Measurements from ENCODE around the gene WLS. TPM values are rescaled to one million over a fixed set of nuclear protein-coding genes. Genes with fewer than 3 reads are reported as not detected.

Gene WLS
- total and polyA plus RNA-seq, 2 experiments from 2014 or later, result 0.87 to 1.2 TPM

DNA sequence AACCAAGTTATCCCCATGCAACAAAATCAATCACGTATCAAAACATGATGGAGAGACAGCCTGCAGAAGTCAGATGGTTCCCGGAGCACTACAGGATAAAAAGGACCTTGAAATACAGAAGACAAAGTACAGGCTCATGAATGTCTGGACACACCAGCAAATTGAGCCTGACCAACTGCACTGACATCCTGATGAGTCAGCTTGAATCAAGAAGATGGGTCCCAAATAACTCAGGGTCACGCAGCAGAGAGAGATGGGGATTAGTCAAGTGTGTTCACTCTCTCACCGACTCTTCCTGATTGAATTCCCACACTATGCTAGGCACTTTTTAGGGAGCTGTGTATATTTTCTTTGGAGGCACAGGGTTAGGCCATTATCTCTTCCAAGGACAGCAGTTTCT, 110.8 kb downstream of the WLS start:
- Mint-ChIP-seq H3K27ac (no peak overlapping the region), H3K27me3 (ENCODE audit: insufficient read depth, low read depth, poor library complexity) (no peaks in the 10 kb centered on the region), H3K9me3 (no peaks in the 10 kb centered on the region), H3K4me1 (no peaks in the 10 kb centered on the region), H3K4me3 (no peak overlapping the region), H3K36me3 (ENCODE audit: low read depth) (no peaks in the 10 kb centered on the region)
- no peak for DNase-seq (ENCODE audit: low spot score)
- Histone ChIP-seq H3K27ac (ENCODE audit: low read depth) (no peak overlapping the region), H3K36me3 (ENCODE audit: insufficient read depth) (no peaks in the 10 kb centered on the region), H2AFZ (no peak overlapping the region), H3K4me1 (ENCODE audit: insufficient read depth) (no peaks in the 10 kb centered on the region), H3K79me2 (replicated peaks; ENCODE audit: insufficient read depth) (no peaks in the 10 kb centered on the region), H3K4me3 (no peak overlapping the region), H4K20me1 (replicated peaks; ENCODE audit: insufficient read depth) (no peaks in the 10 kb centered on the region), H3F3A (replicated peaks; ENCODE audit: low read depth) (no peaks in the 10 kb centered on the region), H3K27me3 (ENCODE audit: insufficient read depth) (no peaks in the 10 kb centered on the region), H3K4me2 (no peak overlapping the region), H3K9me2 (ENCODE audit: insufficient read depth) (0 out of 2 replicates have a peak, but pooled peaks cover 7% of the 10 kb centered on the region)
- ATAC-seq, result no peak
- TF ChIP-seq STAT1 (IDR thresholded peaks at IDR 0.05; ENCODE audit: unreplicated experiment), result no peak
- no peak for TF ChIP-seq EZH2 (IDR thresholded peaks at IDR 0.05; ENCODE audit: low read depth, unreplicated experiment)
- TF ChIP-seq EZH2phosphoT487 (IDR thresholded peaks at IDR 0.05; ENCODE audit: unreplicated experiment), result no peak
- TF ChIP-seq ZNF331 (CRISPR knock-in tag; IDR thresholded peaks at IDR 0.05; ENCODE audit: low read depth), result no peak
- TF ChIP-seq CREB1 (CRISPR knock-in tag; IDR thresholded peaks at IDR 0.05; ENCODE audit: low read depth), result no peak
- TF ChIP-seq, protein P1, sequence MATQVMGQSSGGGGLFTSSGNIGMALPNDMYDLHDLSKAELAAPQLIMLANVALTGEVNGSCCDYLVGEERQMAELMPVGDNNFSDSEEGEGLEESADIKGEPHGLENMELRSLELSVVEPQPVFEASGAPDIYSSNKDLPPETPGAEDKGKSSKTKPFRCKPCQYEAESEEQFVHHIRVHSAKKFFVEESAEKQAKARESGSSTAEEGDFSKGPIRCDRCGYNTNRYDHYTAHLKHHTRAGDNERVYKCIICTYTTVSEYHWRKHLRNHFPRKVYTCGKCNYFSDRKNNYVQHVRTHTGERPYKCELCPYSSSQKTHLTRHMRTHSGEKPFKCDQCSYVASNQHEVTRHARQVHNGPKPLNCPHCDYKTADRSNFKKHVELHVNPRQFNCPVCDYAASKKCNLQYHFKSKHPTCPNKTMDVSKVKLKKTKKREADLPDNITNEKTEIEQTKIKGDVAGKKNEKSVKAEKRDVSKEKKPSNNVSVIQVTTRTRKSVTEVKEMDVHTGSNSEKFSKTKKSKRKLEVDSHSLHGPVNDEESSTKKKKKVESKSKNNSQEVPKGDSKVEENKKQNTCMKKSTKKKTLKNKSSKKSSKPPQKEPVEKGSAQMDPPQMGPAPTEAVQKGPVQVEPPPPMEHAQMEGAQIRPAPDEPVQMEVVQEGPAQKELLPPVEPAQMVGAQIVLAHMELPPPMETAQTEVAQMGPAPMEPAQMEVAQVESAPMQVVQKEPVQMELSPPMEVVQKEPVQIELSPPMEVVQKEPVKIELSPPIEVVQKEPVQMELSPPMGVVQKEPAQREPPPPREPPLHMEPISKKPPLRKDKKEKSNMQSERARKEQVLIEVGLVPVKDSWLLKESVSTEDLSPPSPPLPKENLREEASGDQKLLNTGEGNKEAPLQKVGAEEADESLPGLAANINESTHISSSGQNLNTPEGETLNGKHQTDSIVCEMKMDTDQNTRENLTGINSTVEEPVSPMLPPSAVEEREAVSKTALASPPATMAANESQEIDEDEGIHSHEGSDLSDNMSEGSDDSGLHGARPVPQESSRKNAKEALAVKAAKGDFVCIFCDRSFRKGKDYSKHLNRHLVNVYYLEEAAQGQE (IDR thresholded peaks at IDR 0.05; ENCODE audit: unreplicated experiment), result no peak
- no peak for TF ChIP-seq POLR2AphosphoS5 (IDR thresholded peaks at IDR 0.05; ENCODE audit: low read depth)
- no peak for TF ChIP-seq JUNB (IDR thresholded peaks at IDR 0.05; ENCODE audit: unreplicated experiment)

DNA sequence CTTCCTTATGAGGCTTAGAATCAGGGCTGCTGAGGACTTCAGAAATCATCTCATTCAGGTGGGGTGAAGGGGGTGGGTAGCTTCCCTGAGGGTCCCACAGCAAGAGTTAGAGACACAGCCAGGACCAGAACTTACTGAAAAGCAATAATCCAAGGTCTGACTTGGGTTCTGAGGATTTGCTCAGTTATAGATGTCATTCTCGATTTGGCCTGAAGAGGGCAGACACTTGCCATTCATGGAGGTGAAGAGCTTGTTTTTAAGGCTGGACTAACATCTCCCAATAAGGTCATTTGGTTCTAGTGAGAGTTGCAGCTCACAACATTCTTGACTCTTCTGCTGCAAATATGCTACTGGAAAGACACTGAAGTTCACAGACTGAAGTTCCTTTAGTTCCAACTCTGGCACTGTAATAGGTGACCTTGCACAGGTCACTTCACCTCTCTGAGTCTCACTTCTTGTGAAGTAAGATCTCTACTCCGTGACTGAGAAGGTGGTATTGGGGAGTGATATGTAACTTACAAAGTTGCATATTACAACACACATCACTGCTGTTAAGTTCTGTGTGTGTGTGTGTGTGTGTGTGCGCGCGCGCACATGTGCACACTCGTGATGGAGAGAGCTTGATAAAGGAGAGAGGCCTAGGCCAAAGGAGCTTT, 112.1 kb downstream of the WLS start:
- H3K27me3 Mint-ChIP-seq (ENCODE audit: insufficient read depth, low read depth, poor library complexity), result no peaks in the 10 kb centered on the region

More for the DNA sequence above, 112.1 kb downstream of the WLS start:
- no peak overlapping the region for H3K4me3 Mint-ChIP-seq
- Histone ChIP-seq H3K27ac (ENCODE audit: low read depth) (no peak overlapping the region), H3K79me2 (replicated peaks; ENCODE audit: insufficient read depth) (no peaks in the 10 kb centered on the region), H3K4me1 (ENCODE audit: insufficient read depth) (no peaks in the 10 kb centered on the region), H3K4me2 (no peak overlapping the region), H2AFZ (no peak overlapping the region), H3K4me3 (no peak overlapping the region), H3F3A (replicated peaks; ENCODE audit: low read depth) (no peaks in the 10 kb centered on the region), H4K20me1 (replicated peaks; ENCODE audit: insufficient read depth) (no peaks in the 10 kb centered on the region), H3K27me3 (ENCODE audit: insufficient read depth) (no peaks in the 10 kb centered on the region), H3K9me2 (ENCODE audit: insufficient read depth) (0 out of 2 replicates have a peak, but pooled peaks cover 7% of the 10 kb centered on the region), H3K36me3 (ENCODE audit: insufficient read depth) (no peaks in the 10 kb centered on the region)
- TF ChIP-seq, protein P2, sequence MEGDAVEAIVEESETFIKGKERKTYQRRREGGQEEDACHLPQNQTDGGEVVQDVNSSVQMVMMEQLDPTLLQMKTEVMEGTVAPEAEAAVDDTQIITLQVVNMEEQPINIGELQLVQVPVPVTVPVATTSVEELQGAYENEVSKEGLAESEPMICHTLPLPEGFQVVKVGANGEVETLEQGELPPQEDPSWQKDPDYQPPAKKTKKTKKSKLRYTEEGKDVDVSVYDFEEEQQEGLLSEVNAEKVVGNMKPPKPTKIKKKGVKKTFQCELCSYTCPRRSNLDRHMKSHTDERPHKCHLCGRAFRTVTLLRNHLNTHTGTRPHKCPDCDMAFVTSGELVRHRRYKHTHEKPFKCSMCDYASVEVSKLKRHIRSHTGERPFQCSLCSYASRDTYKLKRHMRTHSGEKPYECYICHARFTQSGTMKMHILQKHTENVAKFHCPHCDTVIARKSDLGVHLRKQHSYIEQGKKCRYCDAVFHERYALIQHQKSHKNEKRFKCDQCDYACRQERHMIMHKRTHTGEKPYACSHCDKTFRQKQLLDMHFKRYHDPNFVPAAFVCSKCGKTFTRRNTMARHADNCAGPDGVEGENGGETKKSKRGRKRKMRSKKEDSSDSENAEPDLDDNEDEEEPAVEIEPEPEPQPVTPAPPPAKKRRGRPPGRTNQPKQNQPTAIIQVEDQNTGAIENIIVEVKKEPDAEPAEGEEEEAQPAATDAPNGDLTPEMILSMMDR (conservative IDR thresholded peaks at IDR 0.05; ENCODE audit: low read depth in 2 of 2), result peak; percentile 77 to 96
- TF ChIP-seq NANOG (IDR thresholded peaks at IDR 0.05; ENCODE audit: borderline replicate concordance) (no peak), POLR2AphosphoS5 (IDR thresholded peaks at IDR 0.05; ENCODE audit: low read depth) (no peak)
- H3K9me3 Mint-ChIP-seq, result no peaks in the 10 kb centered on the region
- H3K4me1 Mint-ChIP-seq, result no peaks in the 10 kb centered on the region
- ATAC-seq (peak; percentile 76), DNase-seq (ENCODE audit: low spot score) (peak; percentile 83)
- peak overlapping the region; percentile 15; the same call in 1 of the 2 replicates for H3K27ac Mint-ChIP-seq
- H3K36me3 Mint-ChIP-seq (ENCODE audit: low read depth), result no peaks in the 10 kb centered on the region
